PFSK-1 (cell line): ENCODE measurements around the gene TRIM9.

ENCODE experiments used
- FOXP2 ChIP-seq: optimal IDR thresholded peaks from 2 replicates; pipeline ENCODE3; 2011; ENCODE audit warnings: borderline replicate concordance, control low read depth, inconsistent platforms; ENCODE audit not compliant: insufficient read depth; ENCODE audit errors: extremely low read length, extremely low read depth
- POLR2AphosphoS5 ChIP-seq: IDR thresholded peaks from 2 replicates; pipeline ENCODE4 v1.6.1; 2012; ENCODE audit warnings: low read depth, mild to moderate bottlenecking, control low read depth, low read length, moderate library complexity
- SIN3A ChIP-seq: IDR thresholded peaks from 2 replicates; pipeline ENCODE4 v1.6.1; 2012; ENCODE audit warnings: mild to moderate bottlenecking, low read length, moderate library complexity, borderline replicate concordance; ENCODE audit not compliant: insufficient read depth
- TAF1 ChIP-seq: IDR thresholded peaks from 2 replicates; pipeline ENCODE4 v1.6.1; 2012; ENCODE audit warnings: low read length, control low read depth, borderline replicate concordance; ENCODE audit not compliant: insufficient read depth
- TF ChIP-seq, protein P1 (sequence below), 2 experiments: IDR thresholded peaks; 2 replicates each; pipeline versions ENCODE4 v1.6.1 to v1.8.0; 2011 to 2012; ENCODE audit warnings: low read depth in 2 of 2, low read length in 2 of 2, control low read depth in 1 of 2, inconsistent platforms in 1 of 2, mild to moderate bottlenecking in 1 of 2, moderate library complexity in 1 of 2; ENCODE audit not compliant: insufficient read depth in 1 of 2

The TRIM9 gene

DNA sequence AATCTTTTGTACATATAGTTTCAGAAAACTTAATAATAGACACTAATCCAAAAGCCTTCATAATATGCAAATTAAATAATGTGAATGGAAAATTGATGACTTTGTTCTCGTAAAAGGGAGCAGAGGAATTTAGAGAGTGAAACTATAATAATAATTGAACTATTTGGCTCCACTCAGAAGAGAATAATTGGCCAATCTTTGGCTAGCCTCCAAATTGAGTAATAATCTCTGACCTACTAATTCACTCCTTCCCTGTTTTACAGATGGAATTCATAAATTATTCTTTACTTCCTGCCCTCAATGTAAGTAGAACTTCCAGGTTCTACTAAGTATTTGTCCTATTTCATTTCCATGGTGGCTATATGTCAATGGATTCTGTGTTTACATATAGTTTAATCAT lies 15.8 kb downstream of the TRIM9 start:
- TF ChIP-seq POLR2AphosphoS5 (no peak), FOXP2 (no peak)

DNA sequence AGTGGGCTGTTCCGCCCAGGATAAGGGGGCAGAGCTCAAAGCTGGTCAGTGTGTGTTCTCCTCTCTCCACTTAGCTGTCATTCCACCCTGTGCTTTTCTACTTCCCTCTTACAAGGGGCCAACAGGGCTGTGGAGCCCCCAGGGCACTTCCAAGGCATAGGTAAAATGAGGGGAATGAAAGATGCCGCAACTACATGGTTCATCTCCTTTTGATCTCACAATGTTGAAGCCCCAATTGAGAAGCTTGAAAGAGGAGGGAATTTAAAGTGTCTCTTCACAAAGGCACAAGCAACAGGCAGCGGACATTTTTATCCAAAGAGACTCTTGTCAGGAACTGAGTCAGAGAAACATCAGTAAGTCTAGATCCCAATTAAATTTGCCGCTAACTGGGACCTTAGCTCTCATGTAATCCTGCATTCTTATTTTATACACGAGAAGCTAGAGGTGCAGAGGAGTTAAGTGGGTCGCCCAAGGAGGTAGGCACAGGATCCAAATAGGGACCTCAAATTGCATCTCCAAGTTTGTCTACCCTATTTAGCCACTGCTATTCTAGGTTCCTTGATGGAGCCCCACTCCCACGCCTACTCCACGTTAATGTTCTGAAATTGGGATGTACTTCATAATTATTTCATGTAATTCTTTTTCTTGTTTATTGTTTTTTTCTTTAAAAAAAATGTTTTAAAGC lies 20.1 kb downstream of the TRIM9 start:
- TF ChIP-seq POLR2AphosphoS5, result no peak
- TF ChIP-seq, protein P1, sequence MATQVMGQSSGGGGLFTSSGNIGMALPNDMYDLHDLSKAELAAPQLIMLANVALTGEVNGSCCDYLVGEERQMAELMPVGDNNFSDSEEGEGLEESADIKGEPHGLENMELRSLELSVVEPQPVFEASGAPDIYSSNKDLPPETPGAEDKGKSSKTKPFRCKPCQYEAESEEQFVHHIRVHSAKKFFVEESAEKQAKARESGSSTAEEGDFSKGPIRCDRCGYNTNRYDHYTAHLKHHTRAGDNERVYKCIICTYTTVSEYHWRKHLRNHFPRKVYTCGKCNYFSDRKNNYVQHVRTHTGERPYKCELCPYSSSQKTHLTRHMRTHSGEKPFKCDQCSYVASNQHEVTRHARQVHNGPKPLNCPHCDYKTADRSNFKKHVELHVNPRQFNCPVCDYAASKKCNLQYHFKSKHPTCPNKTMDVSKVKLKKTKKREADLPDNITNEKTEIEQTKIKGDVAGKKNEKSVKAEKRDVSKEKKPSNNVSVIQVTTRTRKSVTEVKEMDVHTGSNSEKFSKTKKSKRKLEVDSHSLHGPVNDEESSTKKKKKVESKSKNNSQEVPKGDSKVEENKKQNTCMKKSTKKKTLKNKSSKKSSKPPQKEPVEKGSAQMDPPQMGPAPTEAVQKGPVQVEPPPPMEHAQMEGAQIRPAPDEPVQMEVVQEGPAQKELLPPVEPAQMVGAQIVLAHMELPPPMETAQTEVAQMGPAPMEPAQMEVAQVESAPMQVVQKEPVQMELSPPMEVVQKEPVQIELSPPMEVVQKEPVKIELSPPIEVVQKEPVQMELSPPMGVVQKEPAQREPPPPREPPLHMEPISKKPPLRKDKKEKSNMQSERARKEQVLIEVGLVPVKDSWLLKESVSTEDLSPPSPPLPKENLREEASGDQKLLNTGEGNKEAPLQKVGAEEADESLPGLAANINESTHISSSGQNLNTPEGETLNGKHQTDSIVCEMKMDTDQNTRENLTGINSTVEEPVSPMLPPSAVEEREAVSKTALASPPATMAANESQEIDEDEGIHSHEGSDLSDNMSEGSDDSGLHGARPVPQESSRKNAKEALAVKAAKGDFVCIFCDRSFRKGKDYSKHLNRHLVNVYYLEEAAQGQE (IDR thresholded peaks at IDR 0.05; ENCODE audit: insufficient read depth in 1 of 2, low read depth in 2 of 2, low read length in 2 of 2), result no peak
- no peak for TF ChIP-seq FOXP2
- no peak for TF ChIP-seq SIN3A
- TF ChIP-seq TAF1, result no peak

DNA sequence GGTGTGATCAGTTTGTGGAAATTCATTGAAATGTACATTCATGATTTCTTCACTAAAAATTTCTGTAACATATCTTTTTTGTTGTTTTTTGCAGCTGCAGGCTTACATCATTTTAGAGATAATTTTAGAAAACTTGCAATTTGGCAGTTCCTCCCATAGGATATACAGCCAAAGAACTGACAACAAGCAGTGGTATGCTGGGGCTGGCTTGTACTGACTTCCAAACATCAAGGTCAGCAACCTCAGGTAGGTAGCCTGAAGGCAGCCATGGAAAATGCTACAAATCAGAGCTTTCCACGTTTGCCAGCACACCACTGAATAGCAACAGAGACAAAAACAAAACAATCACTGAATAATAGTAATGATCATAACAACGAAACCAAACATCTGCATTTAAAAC lies 21.2 kb downstream of the TRIM9 start:
- TF ChIP-seq, protein P1 (IDR thresholded peaks at IDR 0.05; ENCODE audit: insufficient read depth in 1 of 2, low read depth in 2 of 2, low read length in 2 of 2), result no peak
- TF ChIP-seq SIN3A, result no peak

DNA sequence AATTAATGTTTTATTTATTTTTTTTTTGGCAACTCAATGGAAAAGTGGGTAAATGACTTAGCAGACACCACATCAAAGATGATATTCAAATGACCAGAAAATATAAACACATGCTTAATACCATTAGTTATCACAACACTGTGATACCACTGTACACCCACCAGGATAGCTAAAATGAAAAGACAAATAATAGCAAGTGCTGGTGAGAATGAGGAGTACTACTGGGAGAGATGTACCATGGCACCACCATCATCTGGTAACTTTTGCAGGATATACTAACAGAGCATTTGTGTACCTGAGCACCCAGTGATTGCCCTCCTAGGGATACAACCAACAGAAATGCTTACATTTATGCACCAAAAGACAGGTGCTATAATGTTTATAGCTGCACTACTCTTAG lies 21.9 kb downstream of the TRIM9 start:
- TF ChIP-seq, protein P1 (IDR thresholded peaks at IDR 0.05; ENCODE audit: insufficient read depth in 1 of 2, low read depth in 2 of 2, low read length in 2 of 2), result no peak
- no peak for TF ChIP-seq FOXP2
- no peak for TF ChIP-seq TAF1
- no peak for TF ChIP-seq POLR2AphosphoS5
- TF ChIP-seq SIN3A, result no peak

DNA sequence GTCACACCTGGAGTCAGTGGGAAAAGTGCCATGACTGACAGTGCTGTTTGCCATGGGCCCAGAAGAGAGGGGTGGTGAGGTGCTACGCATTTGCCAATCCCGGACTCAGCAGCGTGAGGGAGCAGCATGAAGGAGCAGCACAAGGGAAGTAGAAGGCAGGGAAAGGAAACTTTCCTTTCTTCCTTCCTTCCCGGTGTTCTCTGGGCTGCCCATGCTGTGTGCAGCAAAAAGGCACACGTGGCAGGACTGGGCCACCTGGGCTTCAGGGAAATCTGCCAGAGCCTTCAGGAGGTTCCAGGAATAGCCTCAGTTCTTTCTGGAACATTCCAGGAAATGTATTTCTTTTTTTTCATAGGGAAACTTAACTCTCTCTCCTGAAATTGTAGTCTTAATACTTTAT lies 23.0 kb downstream of the TRIM9 start:
- TF ChIP-seq, protein P1 (IDR thresholded peaks at IDR 0.05; ENCODE audit: insufficient read depth in 1 of 2, low read depth in 2 of 2, low read length in 2 of 2), result no peak
- no peak for TF ChIP-seq TAF1
- no peak for TF ChIP-seq POLR2AphosphoS5
- no peak for TF ChIP-seq SIN3A
- no peak for TF ChIP-seq FOXP2
